NCI-H774 (cell line): Measurements from ENCODE around the gene OLFML2A.
"Not testable (repeated sequence)": the region's sequence is repeated elsewhere in the genome, so short reads cannot be mapped to it uniquely, and the experiment has no call there.

Experiments used
- DNase-seq: peaks from one replicate; lab custom pipeline; 2025; lab: John Stamatoyannopoulos, UW

Gene OLFML2A

DNA sequence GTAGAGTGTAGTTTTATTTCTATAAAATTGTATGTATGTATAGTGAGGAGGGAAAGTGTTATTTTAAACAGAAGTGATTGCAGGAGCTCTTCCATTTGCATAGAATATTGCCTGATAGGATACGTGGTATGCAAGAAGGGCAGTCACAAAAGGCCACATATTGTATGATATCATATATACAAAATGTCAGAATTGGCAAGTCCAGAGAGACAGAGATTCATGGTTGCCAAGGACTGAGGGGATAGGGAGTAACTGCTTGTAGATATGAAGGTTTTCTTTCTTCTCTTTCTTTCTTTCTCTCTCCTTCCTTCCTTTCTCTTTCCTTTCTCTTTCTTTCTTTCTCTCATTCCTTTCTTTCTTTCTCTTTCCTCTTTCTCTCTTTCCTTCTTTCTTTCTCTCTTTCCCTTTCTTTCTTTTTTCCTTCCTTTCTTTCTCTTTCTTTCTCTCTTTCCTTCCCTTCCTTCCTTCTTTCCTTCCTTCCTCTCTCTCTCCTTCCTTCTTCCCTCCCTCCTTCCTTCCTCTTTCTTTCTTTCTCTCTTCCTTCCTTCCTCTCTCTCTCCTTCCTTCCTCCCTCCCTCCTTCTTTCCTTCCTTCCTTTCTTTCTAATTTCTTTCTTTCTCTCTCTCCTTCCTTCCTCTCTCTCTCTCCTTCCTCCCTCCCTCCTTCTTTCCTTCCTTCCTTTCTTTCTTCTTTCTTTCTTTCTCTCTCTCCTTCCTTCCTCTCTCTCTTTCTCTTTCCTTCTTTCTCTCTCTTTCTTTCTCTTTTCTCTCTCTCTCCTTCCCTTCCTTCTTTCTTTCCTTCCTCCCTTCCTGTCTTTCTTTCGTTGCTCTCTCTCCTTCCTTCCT, 51.8 kb downstream of the OLFML2A start:
- no peak for DNase-seq

GRCh38 chr9:124829334-124829669, 52.4 kb downstream of the OLFML2A start:
- DNase-seq, result no peak

DNA sequence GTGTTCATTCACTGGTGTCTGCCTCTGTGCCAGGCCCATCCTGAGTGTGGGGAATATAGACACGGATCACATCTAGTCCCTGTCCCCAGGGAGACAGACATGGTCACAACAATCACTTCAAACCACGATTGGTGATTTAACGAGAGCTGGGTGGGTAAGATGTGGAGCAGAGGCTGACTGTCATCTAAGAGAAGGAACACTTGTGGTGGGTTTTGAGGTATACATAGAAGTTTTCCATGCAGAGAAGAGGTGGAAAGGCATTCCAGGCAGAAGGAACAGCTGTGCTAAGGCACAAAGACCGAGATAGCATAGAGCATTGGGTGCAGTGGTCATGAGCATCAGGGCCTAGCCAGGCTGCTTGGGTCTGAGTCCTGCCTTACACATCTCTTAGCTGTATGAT, 53.7 kb downstream of the OLFML2A start:
- no peak for DNase-seq

GRCh38 chr9:124831642-124832364, 54.9 kb downstream of the OLFML2A start:
- DNase-seq, result no peak

DNA sequence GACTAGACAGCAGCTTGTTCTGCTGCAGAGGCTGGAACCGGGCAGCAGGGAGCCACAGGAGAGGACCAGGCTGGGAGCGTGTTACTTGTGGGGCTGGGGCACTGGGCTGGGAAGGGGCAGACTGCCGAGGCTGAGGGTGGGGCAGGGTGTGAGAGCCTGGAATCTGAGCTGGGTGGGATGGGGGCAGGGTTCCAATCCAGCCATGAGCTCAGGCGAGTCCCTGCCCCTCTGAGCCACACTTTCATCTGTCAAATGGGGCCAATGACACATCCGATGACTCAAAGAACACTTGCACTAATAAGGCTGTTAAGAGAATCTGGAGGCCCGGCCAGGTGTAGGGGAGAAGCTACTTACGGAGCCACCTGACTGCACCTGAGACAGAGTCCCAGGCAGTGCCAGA, 57.7 kb downstream of the OLFML2A start:
- DNase-seq, result no peak

DNA sequence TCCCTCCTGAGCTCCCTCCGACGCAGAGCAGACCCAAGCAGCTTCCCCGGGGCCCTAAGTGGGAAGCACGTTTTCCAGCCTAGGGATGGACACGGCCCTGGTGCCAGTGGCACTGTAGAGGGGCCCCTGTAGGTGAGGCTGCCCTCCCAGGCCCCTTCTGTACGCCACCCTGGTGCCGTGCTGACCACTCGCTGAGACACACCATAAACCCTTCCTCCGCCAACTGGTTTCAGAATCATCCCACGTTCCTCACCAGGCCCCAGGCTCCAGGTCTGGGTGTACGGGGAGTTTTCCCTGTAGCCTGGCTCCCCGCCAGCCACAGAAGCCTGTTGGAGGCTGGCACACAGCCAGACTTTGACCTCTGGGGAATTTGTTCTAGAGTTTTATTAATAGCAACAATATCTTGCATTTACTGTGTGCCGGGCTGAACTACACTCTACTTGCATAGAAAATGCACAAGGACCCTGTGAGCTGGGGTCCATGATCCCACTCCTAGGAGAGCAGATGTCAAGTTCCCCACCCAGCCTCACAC, 58.2 kb downstream of the OLFML2A start:
- no peak for DNase-seq

GRCh38 chr9:124838132-124838531, 61.2 kb downstream of the OLFML2A start:
- DNase-seq, result not testable (repeated sequence)

DNA sequence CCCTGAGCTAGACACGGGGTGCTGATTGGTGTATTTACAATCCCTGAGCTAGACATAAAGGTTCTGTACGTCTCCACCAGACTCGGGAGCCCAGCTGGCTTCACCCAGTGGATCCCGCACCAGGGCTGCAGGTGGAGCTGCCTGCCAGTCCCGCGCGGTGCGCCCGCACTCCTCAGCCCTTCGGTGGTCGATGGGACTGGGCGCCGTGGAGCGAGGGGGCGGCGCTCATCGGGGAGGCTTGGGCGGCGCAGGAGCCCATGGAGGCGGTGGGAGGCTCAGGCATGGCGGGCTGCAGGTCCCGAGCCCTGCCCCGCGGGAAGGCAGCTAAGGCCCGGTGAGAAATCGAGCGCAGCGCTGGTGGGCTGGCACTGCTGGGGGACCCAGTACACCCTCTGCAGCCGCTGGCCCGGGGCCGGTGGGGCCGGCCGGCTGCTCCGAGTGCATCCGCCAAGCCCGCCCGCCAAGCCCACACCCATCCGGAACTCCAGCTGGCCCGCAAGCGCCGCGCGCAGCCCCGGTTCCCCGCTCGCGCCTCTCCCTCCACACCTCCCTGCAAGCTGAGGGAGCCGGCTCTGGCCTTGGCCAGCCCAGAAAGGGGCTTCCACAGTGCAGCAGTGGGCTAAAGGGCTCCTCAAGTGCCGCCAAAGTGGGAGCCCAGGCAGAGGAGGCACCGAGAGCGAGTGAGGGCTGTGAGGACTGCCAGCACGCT, 61.8 kb downstream of the OLFML2A start:
- not testable (repeated sequence) for DNase-seq

DNA sequence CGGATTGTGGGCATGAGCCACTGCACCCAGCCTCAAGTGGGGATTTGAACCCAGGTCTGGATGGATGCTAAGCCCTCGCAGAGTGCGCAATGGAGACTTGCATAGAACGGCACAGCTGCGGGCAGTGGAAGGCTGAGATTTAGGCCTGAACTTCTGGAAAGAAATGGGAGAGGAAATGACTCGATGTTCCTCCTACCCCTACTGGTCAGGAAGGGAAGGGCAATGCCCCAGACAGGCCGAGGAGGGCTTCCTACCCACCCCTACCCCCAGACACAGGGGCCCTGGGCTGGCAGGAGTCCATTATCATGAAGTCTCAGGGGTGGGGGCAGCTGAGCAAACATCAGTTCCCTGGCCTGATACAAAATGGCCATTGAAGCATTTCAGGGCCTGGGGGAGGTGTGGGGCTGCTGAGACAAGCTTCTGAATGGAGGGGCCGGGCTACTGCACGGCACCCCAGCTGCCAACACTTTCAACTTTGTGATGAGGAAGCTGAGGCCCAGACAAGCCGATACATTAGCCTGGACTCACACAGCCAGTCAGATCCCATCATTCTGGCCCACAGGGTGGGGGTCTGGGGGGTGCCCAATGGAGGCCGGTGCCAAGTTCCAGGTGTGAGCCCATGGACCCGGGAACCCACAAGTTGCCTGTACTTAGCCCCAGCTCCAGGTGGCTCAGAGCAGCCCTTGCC, 62.8 kb downstream of the OLFML2A start:
- DNase-seq, result no peak

DNA sequence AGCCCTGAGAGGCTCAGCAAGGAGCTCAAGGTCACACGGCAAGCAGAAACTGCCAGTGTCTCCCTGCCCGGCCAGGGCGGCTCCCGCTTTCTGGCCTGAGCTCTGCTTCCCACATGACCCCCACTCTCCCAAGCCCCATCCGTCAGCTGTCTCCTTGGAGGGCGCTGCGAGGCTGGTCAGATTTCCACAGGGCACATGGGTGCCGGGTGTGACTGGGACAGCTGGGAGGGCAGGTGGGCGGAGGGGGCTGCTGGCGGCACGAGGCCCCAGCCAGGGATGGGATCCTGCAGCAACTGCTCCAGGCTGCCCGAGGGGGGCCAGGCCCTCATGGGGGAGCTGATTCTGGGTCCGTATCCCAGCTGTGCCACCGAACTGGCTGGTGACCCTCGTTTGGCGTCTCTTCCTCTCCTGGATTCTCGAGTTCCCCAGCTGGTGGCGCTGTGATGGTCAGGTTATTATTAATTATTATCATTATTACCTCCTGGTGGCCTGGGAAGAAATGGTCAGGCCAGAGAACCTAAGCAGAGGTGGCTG, 63.4 kb downstream of the OLFML2A start:
- no peak for DNase-seq

- no peak for DNase-seq
These were observed 64.3 kb downstream of the OLFML2A start for GRCh38 chr9:124841075-124841821.

- no peak for DNase-seq
These were observed 66.6 kb downstream of the OLFML2A start for GRCh38 chr9:124843456-124844034.

DNA sequence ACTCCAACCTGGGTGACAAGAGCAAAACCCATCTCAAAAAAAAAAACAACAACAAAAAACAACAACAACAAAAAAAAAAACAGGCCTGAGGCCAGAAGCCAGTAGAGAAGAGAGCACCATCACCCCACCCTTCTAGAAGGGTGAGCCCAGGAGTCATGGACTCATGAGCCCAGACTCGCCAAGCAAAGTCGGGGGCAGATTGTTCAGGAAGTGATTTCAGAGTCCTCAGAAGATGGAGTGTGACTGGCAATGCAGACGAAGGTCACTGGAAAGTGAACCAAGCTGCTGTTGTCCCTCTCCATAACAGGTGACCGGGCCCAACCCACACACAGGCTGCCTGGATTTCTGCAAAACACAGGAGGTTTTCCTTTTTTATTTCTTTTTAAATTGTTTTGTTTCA, 67.4 kb downstream of the OLFML2A start:
- no peak for DNase-seq

DNA sequence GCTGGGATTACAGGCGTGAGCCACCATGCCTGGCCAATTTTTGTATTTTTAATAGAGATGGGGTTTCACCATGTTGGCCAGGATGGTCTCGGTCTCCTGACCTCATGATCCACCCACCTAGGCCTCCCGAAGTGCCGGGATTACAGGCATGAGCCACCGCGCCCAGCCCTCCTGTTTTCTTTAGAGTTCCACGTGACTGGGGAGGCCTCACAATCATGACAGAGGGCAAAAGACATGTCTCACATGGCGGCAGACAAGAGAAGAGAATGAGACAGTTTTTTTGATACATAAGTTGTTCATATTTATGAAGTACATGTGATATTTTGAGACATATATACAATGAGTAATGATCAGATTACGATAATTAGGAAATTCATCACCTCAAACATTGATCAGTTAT, 69.5 kb downstream of the OLFML2A start:
- not testable (repeated sequence) for DNase-seq

- no peak for DNase-seq
These were observed 70.0 kb downstream of the OLFML2A start for GRCh38 chr9:124846969-124847368.

- no peak for DNase-seq
These were observed 72.9 kb downstream of the OLFML2A start for GRCh38 chr9:124849801-124850200.

GRCh38 chr9:124852121-124852828, 75.3 kb downstream of the OLFML2A start:
- DNase-seq, result no peak

- peak; percentile 67 for DNase-seq
These were observed 76.0 kb downstream of the OLFML2A start, which contains the start of gene WDR38 for GRCh38 chr9:124852829-124853531. WDR38 (plus strand) TSS chr9:124853460; CDS start chr9:124853532, 72 bp downstream.

- DNase-seq, result no peak
These were observed 76.7 kb downstream of the OLFML2A start for GRCh38 chr9:124853605-124854143.
